Smooth muscle cell (in vitro differentiated cells): ENCODE data around the gene PPP1R9A. TPM values are rescaled to one million over a fixed set of nuclear protein-coding genes. Genes with fewer than 3 reads are reported as not detected.

Experiments used
- DNase-seq: peaks from one replicate; lab custom pipeline; 2025; ENCODE audit not compliant: unreplicated experiment; lab: John Stamatoyannopoulos, UW
- H2AFZ ChIP-seq: fragments of 200-600 bp; sonication (generic); 2 replicates; pipeline ENCODE4 v1.6.0; 2016; ENCODE audit warnings: antibody characterized with exemption, low read depth, mild to moderate bottlenecking
- H3F3A ChIP-seq: fragments of 200-600 bp; sonication (generic); 2 replicates; pipeline ENCODE4 v1.6.0; 2017; ENCODE audit warnings: antibody characterized with exemption, low read depth
- H3K27ac ChIP-seq: fragments of 200-600 bp; sonication (generic); 2 replicates; pipeline ENCODE4 v1.5.1; 2016; ENCODE audit warnings: low read depth, mild to moderate bottlenecking
- H3K27me3 ChIP-seq: fragments of 200-600 bp; sonication (generic); 2 replicates; pipeline ENCODE4 v1.6.1; 2016; ENCODE audit warnings: low read depth, mild to moderate bottlenecking
- H3K36me3 ChIP-seq: fragments of 200-600 bp; sonication (generic); 2 replicates; pipeline ENCODE4 v1.5.1; 2016; ENCODE audit warnings: low read depth
- H3K4me1 ChIP-seq: fragments of 200-600 bp; sonication (generic); 2 replicates; pipeline ENCODE4 v1.5.1; 2016; ENCODE audit warnings: low read depth
- H3K4me2 ChIP-seq: fragments of 200-600 bp; sonication (generic); 2 replicates; pipeline ENCODE4 v1.6.0; 2016; ENCODE audit warnings: mild to moderate bottlenecking
- H3K4me3 ChIP-seq: fragments of 200-600 bp; sonication (generic); 2 replicates; pipeline ENCODE4 v1.5.1; 2016; ENCODE audit warnings: mild to moderate bottlenecking
- H3K79me2 ChIP-seq: fragments of 200-600 bp; sonication (generic); 2 replicates; pipeline ENCODE4 v1.6.0; 2016; ENCODE audit warnings: low read depth, mild to moderate bottlenecking
- H3K9ac ChIP-seq: fragments of 200-600 bp; sonication (generic); 2 replicates; pipeline ENCODE4 v1.6.0; 2016; ENCODE audit warnings: low read depth
- H3K9me3 ChIP-seq: fragments of 200-600 bp; sonication (generic); replicated peaks from 2 replicates; pipeline ENCODE4 v1.5.1; 2016; ENCODE audit warnings: low read depth
- H4K20me1 ChIP-seq: fragments of 200-600 bp; sonication (generic); 2 replicates; pipeline ENCODE4 v1.6.0; 2016; ENCODE audit warnings: low read depth
- WGBS: methylation state at CpG from one replicate; pipeline ENCODE4 v1.1.7; 2016; ENCODE audit warnings: low lambda C conversion rate; 5-methylcytosine and 5-hydroxymethylcytosine counted together
- polyA plus RNA-seq: library from polyadenylated mRNA; unstranded; fragments of >200 nt; fragmentation: Nextera tagmentation; extraction: Ambion mirVana; gene quantifications from 2 replicates; pipeline ENCODE4 v1.2.1, GENCODE V29; 2016
- total RNA-seq: library from RNA; depleted of rRNA; stranded (reverse); fragments of >200 nt; gene quantifications from 2 replicates; pipeline ENCODE4 v1.2.3, GENCODE V29; 2014
- TF ChIP-seq, protein P1 (sequence below): fragments of 200-600 bp; sonication (generic); IDR thresholded peaks from 2 replicates; pipeline ENCODE4 v1.5.1; 2017; ENCODE audit warnings: borderline replicate concordance, mild to moderate bottlenecking, antibody characterized with exemption; ENCODE audit not compliant: insufficient read depth, poor library complexity, severe bottlenecking

The PPP1R9A gene
- total and polyA plus RNA-seq, 2 experiments from 2014 or later: 0.22 to 1.6 TPM

GRCh38 chr7:95334447-95334846, 427.1 kb downstream of the PPP1R9A start:
- peak overlapping the region; percentile 78 for H3K27ac ChIP-seq
- no peaks in the 10 kb centered on the region for H4K20me1 ChIP-seq
- H3K36me3 ChIP-seq: no peaks in the 10 kb centered on the region
- H3K9me3 ChIP-seq: no peaks in the 10 kb centered on the region
- DNase-seq: no peak
- peak overlapping the region; percentile 73 for H3K4me2 ChIP-seq
- TF ChIP-seq, protein P1, sequence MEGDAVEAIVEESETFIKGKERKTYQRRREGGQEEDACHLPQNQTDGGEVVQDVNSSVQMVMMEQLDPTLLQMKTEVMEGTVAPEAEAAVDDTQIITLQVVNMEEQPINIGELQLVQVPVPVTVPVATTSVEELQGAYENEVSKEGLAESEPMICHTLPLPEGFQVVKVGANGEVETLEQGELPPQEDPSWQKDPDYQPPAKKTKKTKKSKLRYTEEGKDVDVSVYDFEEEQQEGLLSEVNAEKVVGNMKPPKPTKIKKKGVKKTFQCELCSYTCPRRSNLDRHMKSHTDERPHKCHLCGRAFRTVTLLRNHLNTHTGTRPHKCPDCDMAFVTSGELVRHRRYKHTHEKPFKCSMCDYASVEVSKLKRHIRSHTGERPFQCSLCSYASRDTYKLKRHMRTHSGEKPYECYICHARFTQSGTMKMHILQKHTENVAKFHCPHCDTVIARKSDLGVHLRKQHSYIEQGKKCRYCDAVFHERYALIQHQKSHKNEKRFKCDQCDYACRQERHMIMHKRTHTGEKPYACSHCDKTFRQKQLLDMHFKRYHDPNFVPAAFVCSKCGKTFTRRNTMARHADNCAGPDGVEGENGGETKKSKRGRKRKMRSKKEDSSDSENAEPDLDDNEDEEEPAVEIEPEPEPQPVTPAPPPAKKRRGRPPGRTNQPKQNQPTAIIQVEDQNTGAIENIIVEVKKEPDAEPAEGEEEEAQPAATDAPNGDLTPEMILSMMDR: no peak
- no peaks in the 10 kb centered on the region for H3K79me2 ChIP-seq
- peaks cover 27% of the 10 kb centered on the region for H3F3A ChIP-seq
- no peak overlapping the region for H2AFZ ChIP-seq
- H3K4me3 ChIP-seq: no peak overlapping the region
- no peak overlapping the region for H3K9ac ChIP-seq
- H3K27me3 ChIP-seq: no peaks in the 10 kb centered on the region
- no peaks in the 10 kb centered on the region for H3K4me1 ChIP-seq

DNA sequence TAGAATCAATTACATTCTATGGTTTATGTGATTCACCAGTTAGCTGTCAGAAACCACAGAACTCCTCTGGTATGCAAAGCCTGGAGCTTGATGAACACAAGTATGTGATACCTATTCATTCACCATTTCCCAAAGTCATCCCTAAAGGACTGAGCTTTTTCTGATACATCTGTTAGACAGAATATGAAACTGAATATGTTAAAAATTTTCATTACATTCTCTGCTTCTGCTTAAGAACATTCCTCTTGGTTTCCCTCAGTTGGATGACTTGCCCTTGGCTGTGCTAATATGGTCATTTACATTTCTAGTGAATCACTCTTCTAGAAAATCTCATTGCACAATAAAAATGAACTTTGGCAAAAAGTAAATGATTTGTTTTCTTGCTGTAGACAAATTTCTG, 427.7 kb downstream of the PPP1R9A start:
- H3F3A ChIP-seq: peaks cover 27% of the 10 kb centered on the region
- TF ChIP-seq, protein P1: no peak

GRCh38 chr7:95338832-95339231, 431.4 kb downstream of the PPP1R9A start:
- 88% methylated on average over 3 of the region's 3 CpGs for WGBS
- H3K79me2 ChIP-seq: no peaks in the 10 kb centered on the region
- H3K27me3 ChIP-seq: no peaks in the 10 kb centered on the region
- no peak overlapping the region for H3K27ac ChIP-seq
- TF ChIP-seq, protein P1: no peak
- H2AFZ ChIP-seq: no peak overlapping the region
- peaks cover 27% of the 10 kb centered on the region for H3F3A ChIP-seq
- H3K9me3 ChIP-seq: no peaks in the 10 kb centered on the region
- no peaks in the 10 kb centered on the region for H3K36me3 ChIP-seq
- no peak overlapping the region for H3K4me2 ChIP-seq
- H3K4me3 ChIP-seq: no peak overlapping the region
- no peaks in the 10 kb centered on the region for H3K4me1 ChIP-seq
- no peak for DNase-seq
- H3K9ac ChIP-seq: no peak overlapping the region
- H4K20me1 ChIP-seq: no peaks in the 10 kb centered on the region

More for the DNA sequence above, 427.7 kb downstream of the PPP1R9A start:
- Histone ChIP-seq H3K4me3 (no peak overlapping the region), H3K27me3 (no peaks in the 10 kb centered on the region), H2AFZ (no peak overlapping the region), H3K4me1 (no peaks in the 10 kb centered on the region), H3K27ac (peak overlapping the region; percentile 78), H3K9ac (no peak overlapping the region), H3K9me3 (no peaks in the 10 kb centered on the region), H3K79me2 (no peaks in the 10 kb centered on the region), H3K36me3 (no peaks in the 10 kb centered on the region), H4K20me1 (no peaks in the 10 kb centered on the region), H3K4me2 (peak overlapping the region; percentile 73)
- no peak for DNase-seq

DNA sequence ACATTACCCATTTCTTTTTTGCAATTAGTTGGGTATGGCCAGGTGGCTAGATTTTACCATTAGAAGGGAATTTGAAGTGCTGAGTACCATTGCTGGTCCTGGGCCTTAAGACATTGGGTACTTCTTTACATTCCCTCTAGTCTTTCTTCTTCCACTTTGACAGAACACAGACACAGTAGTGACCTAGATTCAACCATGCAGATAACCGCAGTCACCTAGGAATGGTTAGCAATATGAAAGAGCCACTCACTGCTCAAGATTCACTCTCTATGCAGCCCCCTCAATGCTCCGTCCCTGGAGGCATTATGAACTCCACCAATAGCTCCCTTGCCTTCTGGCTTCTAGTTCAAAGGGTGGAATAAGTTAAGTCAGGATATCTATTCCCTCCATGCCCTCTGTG, 433.1 kb downstream of the PPP1R9A start:
- Histone ChIP-seq H3K4me1 (no peaks in the 10 kb centered on the region), H3K27ac (no peak overlapping the region), H3K4me3 (no peak overlapping the region), H3F3A (peaks cover 13% of the 10 kb centered on the region), H4K20me1 (no peaks in the 10 kb centered on the region), H2AFZ (no peak overlapping the region), H3K27me3 (no peaks in the 10 kb centered on the region), H3K4me2 (no peak overlapping the region), H3K9me3 (no peaks in the 10 kb centered on the region), H3K9ac (no peak overlapping the region), H3K79me2 (no peaks in the 10 kb centered on the region), H3K36me3 (no peaks in the 10 kb centered on the region)
- DNase-seq: no peak
- TF ChIP-seq, protein P1: no peak
- 94% methylated on average over 2 of the region's 2 CpGs for WGBS
